GM12875 (cell line): ENCODE results near the gene VAMP3.

Experiments
- H3K4me3 ChIP-seq: one replicate; pipeline ENCODE4 v1.5.1; 2011; ENCODE audit warnings: low read depth, low read length, control low read depth
- TF ChIP-seq, protein P1 (sequence below): IDR thresholded peaks from 2 replicates; pipeline ENCODE4 v1.5.1; 2011; ENCODE audit warnings: low read depth, mild to moderate bottlenecking, control low read depth, inconsistent platforms, low read length, moderate library complexity, borderline replicate concordance; ENCODE audit not compliant: insufficient read depth

Gene VAMP3

DNA sequence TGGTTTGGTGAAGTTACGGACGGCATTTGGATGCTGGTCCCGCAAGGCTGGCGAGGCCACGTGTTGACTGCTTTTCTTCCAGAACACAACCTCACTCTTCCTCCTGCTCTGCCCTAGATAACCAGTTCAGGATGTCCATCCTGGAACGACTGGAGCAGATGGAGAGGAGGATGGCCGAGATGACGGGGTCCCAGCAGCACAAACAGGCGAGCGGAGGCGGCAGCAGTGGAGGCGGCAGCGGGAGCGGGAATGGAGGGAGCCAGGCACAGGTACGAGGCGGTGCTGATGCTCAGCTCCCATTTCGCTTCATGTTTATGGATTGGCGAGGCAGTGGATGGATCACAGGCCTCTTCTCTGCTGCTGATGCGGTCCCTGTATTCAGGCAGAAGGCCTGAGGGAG lies 38.8 kb upstream of the VAMP3 start:
- H3K4me3 ChIP-seq: no peak overlapping the region
- TF ChIP-seq, protein P1, sequence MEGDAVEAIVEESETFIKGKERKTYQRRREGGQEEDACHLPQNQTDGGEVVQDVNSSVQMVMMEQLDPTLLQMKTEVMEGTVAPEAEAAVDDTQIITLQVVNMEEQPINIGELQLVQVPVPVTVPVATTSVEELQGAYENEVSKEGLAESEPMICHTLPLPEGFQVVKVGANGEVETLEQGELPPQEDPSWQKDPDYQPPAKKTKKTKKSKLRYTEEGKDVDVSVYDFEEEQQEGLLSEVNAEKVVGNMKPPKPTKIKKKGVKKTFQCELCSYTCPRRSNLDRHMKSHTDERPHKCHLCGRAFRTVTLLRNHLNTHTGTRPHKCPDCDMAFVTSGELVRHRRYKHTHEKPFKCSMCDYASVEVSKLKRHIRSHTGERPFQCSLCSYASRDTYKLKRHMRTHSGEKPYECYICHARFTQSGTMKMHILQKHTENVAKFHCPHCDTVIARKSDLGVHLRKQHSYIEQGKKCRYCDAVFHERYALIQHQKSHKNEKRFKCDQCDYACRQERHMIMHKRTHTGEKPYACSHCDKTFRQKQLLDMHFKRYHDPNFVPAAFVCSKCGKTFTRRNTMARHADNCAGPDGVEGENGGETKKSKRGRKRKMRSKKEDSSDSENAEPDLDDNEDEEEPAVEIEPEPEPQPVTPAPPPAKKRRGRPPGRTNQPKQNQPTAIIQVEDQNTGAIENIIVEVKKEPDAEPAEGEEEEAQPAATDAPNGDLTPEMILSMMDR: no peak

DNA sequence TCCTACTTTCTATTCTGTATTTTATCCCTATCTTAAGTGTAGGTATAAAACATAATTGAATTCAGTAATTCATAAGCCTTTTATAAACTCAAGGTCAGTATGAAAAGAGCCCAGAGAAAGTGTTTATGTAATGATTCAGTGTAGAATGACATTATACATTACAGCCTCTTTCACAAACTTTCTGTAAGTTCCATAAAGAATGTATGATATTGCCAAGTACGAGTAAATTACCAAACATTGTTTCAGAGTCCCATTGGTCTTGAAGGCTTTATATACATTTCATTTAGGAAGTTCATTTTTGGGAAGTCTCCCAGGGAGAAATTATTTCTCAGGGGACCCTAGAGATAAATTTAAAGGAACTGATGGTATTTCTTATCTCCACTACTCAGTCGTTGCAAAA lies 37.8 kb upstream of the VAMP3 start:
- TF ChIP-seq, protein P1: no peak
- no peak overlapping the region for H3K4me3 ChIP-seq

DNA sequence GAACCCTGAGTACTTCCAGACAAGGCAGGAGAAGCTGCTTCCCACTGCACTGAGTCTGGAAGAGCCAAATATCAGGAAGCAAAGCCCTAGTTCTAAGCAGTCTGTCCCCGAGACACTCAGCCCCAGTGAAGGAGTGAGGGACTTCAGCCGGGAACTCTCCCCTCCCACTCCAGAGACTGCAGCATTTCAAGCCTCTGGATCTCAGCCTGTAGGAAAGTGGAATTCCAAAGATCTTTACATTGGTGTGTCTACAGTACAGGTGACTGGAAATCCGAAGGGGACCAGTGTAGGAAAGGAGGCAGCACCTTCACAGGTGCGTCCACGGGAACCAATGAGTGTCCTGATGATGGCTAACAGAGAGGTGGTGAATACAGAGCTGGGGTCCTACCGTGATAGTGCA lies 33.1 kb upstream of the VAMP3 start:
- TF ChIP-seq, protein P1: no peak
- no peak overlapping the region for H3K4me3 ChIP-seq

DNA sequence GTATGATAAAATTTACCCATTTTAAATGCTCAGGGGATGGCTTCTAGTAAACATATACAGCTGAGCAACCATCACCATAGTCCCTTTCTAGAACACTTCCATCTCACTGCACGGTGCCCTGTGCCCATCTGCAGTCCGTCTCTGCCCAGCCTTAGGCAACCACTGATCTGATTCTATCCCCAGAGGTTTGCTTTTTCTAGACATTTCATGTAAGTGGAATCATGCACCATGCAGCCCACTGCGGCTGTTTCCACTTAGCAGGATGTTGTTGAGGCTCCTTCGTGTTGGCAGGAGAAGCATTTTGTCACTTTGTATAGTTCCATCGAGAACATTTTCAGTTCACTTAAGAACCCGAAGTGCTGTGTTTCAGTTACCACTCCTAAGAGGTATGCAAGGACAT lies 27.8 kb upstream of the VAMP3 start:
- no peak overlapping the region for H3K4me3 ChIP-seq
- TF ChIP-seq, protein P1: no peak

DNA sequence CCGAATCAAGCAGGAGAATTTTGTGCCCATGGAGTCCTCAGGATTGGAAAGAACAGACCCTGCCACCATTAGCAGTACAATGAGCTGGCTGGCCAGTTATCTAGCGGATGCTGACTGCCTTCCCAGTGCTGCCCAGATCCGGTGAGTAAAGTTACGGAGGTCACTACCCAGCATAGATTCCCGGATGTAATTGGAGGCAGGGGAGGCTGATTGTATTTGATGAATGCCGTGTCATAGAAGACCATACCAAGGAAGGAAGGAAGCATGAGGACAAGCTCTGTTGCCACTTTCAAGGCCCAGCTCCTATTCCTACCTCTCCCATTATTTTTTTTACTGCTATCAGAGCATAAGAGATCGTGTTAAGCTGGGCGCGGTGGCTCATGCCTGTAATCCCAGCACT lies 26.2 kb upstream of the VAMP3 start:
- H3K4me3 ChIP-seq: no peak overlapping the region
- TF ChIP-seq, protein P1: no peak

DNA sequence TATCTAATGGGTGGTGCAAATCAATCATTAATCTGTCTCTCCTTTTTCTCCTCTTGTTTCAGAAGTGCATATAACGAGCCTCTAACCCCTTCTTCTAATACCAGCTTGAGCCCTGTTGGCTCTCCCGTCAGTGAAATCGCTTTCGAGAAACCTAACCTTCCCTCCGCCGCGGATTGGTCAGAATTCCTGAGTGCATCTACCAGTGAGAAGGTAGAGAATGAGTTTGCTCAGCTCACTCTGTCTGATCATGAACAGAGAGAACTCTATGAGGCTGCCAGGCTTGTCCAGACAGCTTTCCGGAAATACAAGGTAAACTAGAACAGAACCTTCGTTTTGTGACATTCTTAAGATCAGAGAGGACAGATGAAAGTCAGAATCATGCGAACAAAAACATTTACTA lies 25.3 kb upstream of the VAMP3 start:
- H3K4me3 ChIP-seq: no peak overlapping the region
- TF ChIP-seq, protein P1: no peak

DNA sequence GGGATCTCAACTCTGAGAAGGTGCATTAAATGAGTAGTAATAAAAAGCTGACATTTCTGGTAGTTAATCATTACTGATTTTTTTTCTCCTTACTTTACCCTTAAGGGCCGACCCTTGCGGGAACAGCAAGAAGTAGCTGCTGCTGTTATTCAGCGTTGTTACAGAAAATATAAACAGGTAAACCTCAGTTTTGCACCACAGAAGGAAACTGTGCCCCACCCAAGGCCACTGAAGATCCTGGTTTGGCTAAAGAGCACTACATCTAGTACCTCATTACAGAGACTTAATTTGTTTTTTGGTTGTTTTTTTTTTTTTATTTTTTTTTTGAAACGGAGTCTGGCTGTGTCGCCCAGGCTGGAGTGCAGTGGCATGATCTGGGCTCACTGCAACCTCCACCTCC lies 23.5 kb upstream of the VAMP3 start:
- H3K4me3 ChIP-seq: no peak overlapping the region
- TF ChIP-seq, protein P1: no peak
